ENCODE measurements around the gene NFATC1. TPM values are rescaled to one million over a fixed set of nuclear protein-coding genes. Genes with fewer than 3 reads are reported as not detected.

Gene NFATC1
- total RNA-seq, 1 experiment from 2014 or later, result 1.8 TPM

DNA sequence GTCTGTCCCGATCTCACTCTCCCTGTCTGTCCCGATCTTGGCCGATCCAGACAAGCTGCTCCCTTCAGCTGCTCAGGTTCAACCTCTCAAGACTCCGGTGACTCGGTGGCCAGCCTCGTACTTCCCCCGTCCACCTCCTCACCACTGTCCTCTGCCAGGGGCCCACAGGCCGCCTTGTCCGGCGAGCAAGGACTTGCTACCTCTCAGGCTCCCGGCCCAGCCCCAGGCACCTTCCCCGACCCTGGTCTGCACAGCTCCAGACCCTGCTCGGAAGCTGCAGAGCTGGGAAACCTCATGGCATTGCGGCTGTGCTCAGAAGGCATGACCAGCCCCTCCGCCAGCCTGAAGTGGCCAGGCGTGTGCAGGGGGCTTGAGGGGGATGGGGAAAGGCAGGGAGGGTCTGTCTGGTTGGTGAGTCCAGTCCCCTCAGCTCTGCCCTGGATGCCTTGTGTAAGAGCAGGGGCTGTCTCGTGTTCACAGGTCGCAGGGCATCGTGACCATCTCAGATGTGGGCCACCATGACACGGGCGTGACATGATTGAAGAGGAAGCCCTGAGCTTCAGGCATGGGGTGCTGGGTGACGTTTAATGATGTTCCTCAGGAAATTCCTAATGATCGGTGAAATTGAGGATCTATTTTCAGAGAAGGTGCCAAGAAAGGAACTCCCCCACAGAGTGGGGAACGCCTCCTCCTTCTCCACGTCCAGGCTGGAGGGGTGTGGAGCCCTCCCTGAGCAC, 162.6 kb downstream of the NFATC1 start:
- DNase-seq (ENCODE audit: extremely low read depth, low read depth), result no peak

DNA sequence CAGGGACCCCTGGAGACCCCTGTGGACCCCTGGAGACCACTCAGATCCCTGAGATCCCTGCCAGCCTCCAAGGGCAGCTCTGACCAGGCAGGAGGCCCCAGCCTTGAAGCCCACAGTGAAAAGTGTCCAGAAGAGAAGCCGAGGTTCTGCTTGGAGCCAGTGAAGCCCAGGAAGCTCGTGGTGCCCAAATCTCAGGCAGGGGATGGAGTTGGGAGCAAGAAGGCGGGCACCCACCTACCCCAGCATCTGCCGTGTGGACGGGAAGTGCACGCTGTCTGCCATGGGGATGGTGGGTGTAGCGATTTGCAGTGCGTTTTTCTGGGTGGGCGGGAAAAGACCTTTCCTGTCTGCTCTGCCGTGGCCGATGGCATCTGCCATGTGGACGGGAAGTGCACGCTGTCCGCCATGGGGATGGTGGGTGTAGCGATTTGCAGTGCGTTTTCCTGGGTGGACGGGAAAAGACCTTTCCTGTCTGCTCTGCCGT, 163.2 kb downstream of the NFATC1 start:
- DNase-seq (ENCODE audit: extremely low read depth, low read depth), result no peak

DNA sequence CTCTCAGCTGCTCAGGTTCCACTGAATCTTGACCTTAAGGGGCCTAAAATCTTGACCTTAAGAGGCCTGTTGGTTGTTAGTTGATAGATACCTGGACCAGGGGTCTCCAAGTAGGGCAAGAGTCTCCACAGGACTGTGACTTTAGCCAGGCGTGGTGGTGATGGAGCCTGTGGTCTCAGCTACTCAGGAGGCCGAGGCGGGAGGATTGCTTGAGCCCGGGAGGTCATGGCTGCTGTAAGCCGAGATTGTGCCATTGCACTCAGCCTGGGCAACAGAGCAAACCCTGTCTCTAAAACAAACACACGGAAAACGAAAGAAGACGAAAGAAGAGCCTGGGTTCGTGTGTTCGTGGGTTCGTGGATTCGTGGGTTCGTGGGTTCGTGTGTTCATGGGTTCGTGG, 163.7 kb downstream of the NFATC1 start:
- no peak for DNase-seq (ENCODE audit: extremely low read depth, low read depth)

DNA sequence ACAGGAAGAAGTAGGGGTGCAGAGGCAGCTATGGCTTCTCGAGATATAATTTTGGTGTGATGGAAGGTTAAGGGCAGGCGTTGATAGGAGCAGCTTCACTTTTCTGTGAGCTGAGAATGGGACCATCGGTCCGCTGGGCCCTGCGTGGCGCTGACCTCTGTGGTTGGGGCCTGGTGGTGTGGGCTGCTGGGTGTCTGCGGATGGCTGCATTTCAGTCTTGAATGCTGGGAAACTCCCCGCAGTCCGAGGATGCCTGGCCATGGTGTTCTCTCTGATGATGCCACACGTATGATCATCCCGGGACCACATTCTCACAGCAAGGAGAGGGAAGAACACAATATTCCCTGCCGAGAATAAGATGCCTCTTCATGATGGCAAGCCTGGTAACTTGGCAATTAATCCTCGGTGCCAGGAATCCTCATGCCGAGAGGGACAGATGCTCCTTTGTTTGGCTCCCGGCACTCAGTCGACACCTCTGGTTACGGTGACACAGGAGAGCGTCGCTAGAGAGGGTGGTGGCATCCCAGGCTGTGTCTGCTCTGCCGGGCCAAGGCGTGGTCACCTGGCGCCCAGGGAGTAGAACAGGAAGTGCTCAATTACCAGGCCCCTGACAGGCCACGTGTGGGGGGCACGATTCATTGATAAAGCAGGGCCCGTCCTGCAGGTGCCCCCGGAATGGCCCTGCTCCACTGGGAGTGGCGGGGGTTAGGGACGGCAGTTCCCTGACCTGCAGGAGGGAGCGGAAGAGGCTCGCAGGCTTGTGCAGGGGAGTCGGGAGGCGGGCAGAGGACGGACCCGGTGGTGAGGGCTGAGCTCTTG, 164.5 kb downstream of the NFATC1 start:
- DNase-seq (ENCODE audit: extremely low read depth, low read depth), result no peak

DNA sequence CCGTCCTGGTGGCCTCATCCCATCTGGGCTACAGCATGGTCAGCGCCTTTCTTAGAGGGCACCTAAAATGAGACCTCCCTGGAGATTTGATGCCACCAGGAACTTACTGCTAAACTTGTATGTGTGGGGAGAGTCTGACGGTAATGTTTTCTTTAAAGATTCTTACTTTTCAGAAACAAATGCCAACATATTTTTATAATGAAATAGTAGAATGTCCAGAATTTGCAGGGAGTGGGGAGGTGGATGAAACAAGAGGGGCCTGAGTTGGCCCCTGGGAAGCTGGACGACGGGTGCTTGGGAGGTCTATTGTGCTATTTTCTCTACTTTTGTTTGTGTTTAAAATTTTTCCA, 165.1 kb downstream of the NFATC1 start:
- DNase-seq (ENCODE audit: extremely low read depth, low read depth), result no peak

DNA sequence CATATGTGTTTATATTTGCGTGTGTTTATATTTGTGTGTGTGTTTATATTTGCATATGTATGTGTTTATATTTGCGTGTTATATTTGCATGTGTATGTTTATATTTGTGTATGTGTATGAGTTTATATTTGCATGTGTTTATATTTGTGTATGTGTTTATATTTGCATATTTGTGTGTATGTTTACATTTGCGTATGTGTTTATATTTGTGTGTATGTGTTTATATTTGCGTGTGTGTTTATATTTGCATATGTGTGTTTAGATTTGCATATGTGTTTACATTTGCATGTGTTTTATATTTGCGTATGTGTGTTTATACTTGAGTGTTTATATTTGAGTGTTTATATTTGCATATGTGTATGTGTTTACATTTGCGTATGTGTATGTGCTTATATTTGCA, 168.2 kb downstream of the NFATC1 start:
- DNase-seq (ENCODE audit: extremely low read depth, low read depth), result no peak

DNA sequence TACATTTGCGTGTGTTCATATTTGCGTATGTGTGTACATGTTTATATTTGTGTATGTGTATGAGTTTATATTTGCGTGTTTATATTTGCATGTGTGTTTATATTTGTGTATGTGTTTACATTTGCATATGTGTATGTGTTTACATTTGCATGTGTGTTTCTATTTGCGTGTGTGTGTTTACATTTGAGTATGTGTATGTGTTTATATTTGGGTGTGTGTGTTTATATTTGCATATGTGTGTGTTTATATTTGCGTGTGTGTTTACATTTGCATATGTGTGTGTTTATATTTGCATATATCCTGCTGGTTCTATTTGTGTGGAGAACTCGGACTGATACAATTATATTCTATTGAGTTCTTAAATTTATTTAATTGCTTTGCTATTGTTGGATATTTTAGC, 168.7 kb downstream of the NFATC1 start:
- DNase-seq (ENCODE audit: extremely low read depth, low read depth), result no peak

DNA sequence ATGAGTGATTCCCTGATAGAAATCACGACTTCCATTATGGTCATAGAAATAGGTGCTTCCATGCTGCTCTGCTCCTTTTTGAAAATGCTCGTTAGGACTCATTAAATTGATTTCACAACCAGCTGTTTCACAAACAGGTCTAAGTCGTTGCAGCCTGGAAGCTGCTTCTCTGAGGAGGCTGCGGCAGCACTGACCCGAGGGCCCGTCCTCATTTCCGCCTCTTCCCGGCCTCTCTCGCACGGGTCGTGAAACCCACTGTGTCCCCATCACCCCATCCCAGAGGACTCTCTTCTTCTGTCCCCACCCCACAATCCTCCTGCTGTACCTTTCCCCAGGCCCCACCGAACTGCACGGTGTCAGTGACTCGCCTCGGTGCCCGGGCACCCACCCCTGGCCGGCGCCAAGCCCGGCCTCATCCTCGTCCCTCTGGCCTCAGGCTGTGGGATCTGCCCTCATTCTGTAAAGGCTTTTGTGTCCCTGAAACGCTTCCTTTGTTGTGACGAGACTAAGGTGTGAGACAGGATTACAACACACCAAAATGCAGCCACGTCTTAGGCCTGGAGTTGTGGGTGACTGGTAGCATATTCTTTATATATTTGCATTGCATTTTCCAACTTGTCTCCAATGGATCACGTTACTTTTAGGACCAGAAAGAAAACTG, 171.2 kb downstream of the NFATC1 start:
- DNase-seq (ENCODE audit: extremely low read depth, low read depth), result no peak

DNA sequence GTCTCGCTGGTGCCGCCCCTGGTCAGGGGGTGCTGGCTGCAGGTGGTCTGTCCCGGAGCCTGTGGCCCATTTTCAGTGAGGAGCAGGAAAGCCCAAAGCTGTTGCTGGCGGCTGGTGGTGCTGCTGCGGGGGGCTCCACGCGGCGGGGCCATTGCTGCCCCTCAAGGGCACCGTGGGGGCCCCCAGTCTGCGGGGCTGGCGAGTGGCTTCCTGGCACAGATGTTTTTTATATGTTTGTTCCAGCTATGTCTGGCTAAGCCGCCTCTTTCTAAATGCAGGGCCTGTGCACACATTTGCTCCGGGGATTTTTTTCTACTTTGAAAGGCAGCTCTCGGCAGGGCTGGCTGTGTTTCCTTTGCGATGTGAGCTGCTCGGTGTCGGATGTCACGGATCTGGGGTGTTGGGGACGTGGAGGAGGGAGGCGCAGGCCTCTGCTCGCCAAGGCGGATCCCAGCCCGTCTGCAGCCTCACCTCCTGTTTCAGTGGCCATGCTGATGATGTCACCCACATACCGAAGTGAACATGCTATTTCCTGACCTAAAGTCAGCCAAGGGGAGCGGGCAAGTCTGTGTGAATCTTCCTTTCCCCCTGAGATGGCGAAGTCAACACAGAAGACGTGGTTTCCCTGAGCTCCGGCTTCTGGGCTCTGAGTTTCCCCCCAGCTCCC, 171.9 kb downstream of the NFATC1 start:
- DNase-seq (ENCODE audit: extremely low read depth, low read depth), result peak; percentile 1

DNA sequence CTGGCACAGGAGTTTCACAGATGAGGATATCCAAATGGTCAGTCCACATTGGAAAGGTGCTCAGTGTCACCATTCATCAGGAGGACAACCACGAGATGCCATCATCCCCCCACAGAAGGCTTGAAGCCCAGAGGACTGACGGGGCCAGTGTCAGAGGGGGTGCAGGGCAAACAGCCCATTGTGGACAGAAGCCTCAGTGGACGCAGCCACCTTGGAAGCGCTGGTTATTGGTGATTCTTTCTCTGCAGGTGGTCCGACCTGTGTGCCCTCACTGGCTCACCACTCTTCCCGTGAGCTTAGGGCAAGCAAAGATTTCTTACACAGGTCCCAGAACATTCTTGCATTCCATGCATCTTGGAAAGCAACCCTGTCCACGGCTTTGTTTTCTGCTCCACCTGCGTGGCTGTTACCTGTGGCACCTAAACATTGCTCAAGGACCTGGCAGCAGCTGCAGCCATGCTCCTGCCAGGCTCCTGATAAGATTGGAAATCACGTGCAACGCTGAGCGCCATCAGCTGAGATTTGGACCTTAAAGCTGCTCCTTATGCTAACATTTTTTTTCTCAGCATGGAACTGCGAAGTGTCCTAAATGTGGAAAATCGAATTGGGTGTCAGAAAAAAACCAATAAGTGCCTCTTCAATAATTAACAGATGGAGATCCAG, 172.9 kb downstream of the NFATC1 start:
- DNase-seq (ENCODE audit: extremely low read depth, low read depth), result no peak

DNA sequence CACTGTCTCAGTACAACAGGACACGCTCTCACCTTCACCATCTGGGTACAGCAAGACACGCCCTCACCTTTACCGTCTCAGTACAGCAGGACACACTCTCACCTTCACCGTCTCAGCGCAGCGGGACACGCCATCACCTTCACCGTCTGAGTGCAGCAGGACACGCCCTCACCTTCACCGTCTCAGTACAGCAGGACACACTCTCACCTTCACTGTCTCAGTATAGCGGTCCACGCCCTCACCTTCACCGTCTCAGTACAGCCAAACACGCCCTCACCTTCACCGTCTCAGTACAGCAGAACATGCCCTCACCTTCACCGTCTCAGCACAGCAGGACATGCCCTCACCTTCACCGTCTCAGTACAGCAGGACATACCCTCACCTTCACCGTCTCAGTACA, 174.0 kb downstream of the NFATC1 start:
- DNase-seq (ENCODE audit: extremely low read depth, low read depth), result no peak

DNA sequence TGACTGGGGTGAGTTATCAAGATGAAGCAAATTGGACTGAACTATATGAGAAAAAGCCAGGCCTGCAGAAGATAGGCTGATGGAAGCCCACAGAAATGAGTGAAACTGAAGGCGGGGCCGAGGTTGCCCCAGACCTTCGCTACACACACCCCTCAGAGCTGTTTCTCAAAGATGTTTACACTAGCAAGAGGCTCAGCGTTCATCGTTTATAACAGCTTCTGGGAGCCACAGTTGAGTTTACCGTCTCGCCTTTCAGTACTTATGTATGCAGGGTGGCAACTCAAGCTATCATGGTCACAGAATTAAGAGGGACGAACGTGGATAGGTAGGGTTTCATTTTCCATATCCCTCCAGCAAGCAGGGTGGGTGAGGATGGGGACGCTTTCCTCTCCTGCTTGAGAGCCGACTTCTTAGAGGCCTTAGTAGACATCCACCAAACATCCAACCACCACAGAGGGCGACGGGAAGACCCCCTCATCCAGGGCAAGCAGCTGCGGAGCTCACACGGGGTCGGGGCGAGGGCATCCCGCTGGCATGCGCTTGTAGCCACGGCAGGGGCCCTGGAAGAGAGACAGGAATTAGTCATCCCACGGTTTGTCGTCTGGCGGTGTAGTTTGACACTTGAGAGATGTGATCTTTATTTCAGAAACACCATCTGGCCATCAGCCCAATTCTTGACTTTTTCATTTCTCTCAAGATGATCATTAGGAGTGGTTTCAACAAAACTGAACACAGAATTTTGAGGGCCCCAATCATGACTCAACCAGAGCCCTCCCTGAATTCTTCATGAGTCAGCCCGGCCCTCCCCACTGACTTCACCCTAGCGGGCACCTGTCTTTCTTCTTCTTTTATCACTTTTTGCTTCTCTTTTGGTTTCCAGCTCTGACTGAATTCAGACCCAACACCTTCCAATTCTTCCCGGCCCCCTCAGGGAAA, 174.8 kb downstream of the NFATC1 start:
- DNase-seq (ENCODE audit: extremely low read depth, low read depth), result no peak

DNA sequence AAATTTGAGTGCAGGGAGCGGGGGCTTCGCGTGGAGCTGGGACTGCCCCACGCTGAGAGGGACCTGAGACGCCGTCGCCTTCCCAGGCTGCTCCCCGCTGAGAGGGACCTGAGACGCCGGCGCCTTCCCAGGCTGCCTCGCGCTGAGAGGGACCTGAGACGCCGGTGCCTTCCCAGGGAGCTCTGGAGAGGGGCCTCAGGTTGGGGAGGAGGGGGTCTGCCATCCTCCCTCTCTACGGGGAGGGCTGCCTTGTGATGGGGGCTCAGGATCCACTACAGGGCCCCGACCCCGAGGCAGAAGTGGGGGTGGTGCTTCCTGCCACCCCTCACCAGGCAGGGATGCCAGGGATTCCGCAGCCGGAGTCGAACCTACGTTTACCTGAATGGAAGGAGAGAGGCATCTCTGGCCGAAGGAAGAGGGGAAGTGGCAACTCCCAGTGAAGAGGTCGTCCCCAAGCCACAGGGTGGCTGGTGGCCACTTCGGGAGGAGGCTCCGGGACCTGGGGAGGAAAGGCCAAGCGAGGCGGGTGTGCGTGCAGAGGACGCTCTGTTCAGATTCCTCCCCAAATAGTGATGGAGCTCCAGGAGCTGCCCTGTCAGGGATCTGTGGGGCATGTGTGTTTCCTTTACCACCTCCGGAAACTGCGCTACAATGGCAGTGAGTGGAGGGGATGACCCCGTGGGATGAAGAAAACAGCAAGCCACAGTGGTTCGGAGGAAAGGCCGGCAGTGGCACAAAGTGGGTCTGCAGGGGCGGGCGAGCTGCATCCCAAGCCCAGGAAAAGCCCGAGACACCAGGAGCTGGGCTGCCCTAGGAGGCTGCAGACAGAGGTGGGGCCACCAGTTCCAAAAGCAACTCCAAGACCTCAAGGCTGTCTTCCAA, 175.7 kb downstream of the NFATC1 start:
- DNase-seq (ENCODE audit: extremely low read depth, low read depth), result no peak

DNA sequence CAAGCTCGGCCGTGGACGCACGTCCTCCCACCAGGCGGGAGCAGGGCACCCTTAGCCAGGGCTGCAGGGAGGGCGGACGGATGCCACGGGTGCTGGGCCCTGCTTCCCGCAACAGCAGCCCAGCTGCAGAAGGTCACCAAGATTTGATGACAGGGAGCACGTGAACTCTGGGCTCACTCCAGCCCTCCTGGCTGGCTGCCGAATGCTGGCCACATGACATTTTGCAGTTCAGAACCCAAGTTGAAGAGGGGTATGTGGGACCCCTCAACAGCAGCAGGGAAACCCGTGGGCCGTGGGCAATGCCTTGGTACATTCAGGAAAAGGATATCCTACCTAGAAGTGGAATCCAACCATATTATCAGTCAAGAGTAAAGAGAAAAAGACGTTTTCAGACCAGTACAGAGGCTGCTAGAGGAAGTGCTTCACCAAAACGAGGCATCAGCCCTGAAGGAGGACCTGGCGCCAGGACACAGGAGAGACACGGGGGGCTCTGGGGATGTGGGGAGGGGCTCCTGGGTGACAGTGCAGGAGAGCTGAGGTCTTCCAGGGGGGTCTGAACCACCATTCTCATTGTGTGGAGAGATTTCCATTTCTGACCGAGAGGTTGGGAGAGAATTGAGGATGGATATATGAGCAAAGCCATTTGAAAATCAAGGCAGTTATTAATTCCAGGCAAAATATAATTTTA, 176.5 kb downstream of the NFATC1 start:
- DNase-seq (ENCODE audit: extremely low read depth, low read depth), result no peak

DNA sequence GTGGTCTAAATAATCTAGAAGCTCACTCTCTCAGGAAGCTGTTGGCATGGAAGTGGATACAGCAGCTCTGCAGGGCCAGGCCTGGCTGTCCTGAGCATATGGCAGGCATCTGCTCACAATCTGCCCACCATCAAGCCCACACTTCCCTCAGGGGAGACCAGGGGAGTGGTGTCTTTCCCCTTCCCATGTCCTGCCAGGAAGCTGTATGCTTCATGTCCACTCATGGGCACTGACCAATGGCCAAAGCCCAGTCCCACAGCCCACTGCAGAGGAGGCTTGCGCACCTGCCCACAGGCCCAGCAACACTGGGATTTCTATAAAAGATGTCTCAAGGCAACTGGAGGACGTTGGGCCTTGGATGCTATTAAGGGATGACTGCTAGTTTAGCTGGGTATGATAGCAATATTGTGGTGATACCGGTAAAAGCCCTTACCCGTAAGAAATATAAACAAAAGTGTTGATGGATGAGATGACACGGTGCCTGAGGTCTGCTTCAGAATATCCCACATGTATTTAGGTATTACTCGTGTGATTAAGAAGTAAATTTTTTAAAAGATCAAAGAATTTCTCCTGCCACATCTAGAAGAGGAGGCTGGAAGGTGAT, 177.2 kb downstream of the NFATC1 start:
- DNase-seq (ENCODE audit: extremely low read depth, low read depth), result no peak

DNA sequence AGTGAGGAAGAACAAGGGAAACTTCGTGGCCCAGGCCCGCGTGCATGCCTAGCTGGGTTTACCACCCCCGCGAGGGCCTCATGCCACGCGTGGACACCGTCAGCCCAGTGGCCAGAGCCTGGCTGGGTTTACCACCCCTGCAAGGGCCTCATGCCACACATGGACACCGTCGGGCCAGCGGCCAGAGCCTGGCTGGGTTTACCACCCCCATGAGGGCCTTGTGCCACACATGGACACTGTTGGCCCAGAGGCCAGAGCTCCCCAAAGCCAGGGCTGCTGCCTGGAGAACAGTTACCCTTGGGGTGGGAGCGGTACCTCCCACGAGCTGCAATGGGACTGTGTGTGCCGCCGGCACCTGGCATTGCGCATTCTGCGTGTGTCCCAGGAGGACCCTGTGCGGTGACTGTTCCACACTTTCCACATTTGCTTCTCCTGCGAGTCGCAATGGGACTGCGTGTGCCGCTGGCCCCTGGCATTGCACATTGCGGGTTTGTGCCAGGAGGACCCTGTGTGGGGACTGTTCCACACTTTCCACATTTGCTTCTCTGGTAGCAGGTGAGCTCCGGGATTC, 178.3 kb downstream of the NFATC1 start:
- no peak for DNase-seq (ENCODE audit: extremely low read depth, low read depth)

DNA sequence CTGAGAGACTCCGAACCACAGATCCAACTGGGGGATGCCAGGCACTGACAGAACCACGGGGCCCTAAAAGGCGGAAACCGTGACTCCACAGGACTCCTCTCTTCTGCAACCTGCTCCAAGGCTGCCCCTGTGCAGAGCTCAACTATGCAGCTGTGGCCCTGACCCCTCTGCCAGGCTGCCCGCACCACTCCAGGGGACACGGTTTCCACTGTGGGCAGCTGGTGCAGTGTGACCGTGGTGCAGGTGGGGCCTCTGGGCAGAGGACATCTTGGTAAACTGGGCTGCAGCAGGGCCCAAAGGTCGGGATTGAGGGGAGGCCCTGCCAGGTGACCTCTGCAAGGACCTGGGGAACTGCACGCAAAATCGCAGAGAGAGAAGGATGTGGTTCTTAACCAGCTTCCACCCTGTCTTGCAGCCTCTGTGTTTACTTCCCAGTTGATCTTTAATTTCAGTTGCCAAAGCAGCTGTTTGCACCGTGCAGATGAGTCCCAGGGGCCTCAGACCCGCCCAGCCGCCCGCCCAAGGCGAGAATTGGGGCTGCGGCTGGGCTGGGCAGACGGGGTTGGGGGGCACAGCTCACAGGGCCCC, 179.3 kb downstream of the NFATC1 start:
- DNase-seq (ENCODE audit: extremely low read depth, low read depth), result no peak
